ENCODE results near the gene SPIRE2.
"Not testable (repeated sequence)": the region's sequence is repeated elsewhere in the genome, so short reads cannot be mapped to it uniquely, and the experiment has no call there.

Gene SPIRE2

DNA sequence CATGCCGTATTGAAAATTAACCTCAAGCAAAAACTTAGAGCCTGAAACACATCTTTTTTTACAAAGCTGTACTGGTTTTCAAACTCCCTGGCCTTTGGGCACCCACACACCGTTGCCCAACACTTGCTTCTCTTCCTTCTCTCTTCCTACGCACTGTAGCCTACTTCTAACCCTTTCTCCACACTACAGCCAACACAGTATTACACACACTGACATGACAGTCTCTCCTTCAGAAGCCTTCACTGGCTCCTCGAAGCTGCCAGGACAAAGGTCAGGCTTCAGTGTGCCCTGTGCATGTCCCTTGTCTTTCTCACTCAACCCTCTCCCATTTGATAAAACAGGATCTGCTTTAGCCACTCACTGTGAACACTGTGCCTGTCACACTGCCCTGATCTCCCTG lies 19.8 kb upstream of the SPIRE2 start:
- DNase-seq (ENCODE audit: low read depth in 1 of 2, low spot score in 1 of 2), result no peak

DNA sequence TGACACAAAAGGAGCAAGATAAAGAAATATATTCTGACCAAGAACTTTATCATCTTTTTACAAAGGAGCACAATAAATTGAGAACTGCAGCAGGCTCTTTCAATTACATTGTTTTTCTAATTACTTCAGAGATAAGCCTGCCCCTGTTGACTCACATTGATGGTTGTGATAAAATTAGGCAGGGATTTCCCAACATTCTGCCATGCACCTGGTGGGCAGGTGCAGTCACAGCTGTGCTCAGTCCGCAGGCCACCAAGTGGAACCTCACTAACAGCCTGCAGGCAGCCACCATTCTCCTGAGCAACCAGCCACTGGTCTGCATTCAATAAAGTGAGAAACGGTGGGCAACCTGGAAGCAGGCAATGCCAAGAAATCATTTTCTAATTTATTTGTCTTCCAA lies 17.0 kb upstream of the SPIRE2 start:
- DNase-seq (ENCODE audit: low read depth in 1 of 2, low spot score in 1 of 2), result no peak

DNA sequence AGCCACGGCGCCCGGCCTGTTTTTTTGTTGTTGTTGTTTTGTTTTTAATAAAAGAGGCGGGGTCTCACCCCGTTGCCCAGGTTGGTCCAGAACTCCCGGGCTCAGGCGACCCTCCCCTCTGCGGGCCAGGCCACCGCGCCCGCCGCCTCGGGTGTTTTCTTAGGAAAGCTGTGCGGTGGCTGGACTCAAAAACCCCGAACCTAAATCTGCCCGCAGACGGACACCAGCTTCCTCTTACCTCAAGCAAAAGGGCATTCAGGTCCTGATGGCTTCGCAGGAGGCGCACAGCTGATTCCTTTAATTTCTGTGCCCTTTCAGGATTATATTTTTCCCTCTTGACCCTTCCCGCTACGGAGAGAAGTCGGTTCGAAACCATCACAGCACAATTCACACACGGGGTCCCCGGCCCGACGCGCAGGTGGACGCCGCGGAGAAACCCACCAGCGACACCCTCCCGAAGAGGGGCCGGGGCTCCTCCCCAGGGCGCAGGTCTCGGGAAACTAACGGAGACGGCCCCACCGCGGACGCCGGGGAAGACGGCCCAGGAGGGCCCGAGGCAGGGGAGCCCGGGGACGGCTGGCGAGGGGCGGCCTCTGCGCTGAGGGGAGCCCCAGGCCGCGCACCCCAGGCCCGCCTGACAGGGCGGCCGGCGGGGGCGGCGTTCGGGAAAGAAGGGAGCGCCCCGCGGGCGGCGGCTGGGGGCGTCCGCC lies 12.5 kb upstream of the SPIRE2 start:
- no peak for DNase-seq (ENCODE audit: low read depth in 1 of 2, low spot score in 1 of 2)

DNA sequence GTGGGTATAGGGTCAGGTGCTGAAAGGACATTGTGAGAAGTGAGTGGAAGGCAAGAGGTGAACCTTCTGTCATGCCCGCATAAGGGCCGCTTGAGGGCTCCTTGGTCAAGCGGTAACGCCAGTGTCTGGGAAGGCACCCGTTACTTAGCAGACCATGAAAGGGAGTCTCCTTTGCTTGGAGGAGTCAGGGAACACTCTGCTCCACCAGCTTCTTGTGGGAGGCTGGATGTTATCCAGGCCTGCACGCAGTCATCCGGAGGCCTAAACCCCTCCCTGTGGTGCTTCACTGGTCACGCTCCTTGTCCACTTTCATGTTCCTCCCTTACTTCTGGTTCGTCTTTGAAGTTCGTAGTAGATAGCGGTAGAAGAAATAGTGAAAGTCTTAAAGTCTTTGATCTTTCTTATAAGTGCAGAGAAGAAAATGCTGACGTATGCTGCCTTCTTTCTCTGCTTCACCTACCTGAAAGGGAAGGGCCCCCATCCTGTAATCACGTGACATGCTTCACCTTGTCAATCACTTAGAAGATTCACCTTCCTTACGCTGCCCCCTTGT lies 9.3 kb upstream of the SPIRE2 start:
- DNase-seq (ENCODE audit: low read depth in 1 of 2, low spot score in 1 of 2), result not testable (repeated sequence)

DNA sequence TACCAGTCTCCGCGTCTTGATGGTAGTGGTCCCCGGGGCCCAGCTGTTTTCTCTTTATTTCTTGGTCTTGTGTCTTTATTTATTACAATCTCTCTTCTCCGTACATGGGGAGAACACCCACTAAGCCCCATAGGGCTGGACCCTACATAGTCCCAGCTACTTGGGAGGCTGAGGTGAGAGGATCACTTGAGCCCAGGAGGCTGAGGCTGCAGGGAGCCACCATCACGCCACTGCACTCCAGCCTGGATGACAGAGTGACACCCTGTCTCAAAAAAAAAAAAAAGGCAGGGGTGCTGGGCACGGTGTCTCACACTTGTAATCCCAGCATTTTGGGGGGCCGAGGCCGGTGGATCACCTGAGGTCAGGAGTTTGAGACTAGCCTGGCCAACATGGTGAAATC lies 8.8 kb upstream of the SPIRE2 start:
- DNase-seq (ENCODE audit: low read depth in 1 of 2, low spot score in 1 of 2), result not testable (repeated sequence)

DNA sequence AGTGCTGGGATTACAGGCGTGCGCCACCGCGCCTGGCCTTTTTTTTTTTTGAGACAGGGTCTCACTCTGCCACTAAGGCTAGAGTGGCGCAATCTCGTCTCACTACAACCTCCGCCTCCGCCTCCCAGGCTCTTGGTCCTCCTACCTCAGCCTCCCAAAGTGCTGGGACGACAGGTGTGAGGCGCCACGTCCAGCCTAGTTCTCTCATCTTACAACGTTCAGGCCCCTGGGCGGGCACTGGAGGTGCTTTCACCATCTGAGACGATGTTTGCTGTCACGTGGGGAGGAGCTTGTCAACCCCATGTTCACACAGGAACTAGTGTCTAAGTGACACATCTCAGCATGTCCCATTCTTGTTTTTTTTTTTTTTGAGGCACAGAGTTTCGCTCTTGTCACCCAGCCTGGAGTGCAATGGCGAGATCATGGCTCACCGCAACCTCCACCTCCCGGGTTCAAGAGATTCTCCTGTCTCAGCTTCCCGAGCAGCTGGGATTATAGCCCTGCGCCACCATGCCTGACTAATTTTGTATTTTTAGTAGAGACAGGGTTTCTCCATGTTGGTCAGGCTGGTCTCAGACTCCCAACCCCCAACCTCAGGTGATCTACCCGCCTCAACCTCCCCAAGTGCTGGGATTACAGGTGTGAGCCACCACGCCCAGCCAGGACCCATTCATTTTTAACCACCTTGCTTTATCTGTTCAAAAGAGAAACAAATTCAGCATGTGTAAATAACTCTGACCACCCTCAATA lies 6.7 kb upstream of the SPIRE2 start:
- no peak for DNase-seq (ENCODE audit: low read depth in 1 of 2, low spot score in 1 of 2)

DNA sequence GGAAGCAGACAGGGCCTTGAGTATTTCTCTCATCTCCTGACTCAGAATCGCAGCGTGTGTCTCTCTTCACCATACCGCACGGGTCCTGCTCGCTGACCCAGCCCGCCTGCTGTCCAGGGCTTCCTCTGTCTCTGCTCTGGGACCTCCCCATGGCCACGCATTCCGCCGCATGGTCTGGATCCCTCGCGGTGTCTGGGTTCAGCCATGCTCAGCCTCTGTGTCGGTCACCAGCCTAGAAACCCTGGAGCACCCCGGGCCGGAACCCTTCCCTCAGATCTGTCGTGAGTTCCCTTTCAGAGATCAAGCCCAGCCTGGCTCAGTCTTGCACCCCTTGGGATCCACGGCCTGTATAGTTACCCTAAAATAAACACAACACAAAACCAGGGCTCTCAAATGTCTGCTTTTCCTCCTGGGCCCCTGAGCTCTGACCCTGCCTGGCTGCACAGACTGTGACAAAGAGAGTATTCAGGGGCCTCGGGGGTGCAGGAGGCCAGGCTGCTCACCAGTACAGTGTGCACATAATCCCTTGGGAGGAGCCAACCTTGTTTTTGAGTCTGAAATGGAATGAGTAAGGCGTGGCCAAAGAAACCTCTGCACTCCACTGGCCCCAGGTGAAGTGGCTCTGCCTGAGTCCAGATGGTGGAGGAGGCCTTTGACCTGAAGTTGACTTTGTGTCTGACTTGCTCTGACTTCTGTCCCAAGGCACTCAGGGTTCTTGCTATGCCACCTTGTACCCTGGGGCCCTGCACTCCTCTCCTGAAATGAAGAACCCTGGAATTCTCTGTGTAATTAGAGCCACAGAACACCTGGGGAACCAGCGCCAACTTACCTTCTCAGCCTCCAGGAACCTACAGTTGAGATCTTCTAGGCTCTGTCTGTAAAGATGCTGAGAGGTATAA lies 5.8 kb upstream of the SPIRE2 start:
- no peak for DNase-seq (ENCODE audit: low read depth in 1 of 2, low spot score in 1 of 2)

DNA sequence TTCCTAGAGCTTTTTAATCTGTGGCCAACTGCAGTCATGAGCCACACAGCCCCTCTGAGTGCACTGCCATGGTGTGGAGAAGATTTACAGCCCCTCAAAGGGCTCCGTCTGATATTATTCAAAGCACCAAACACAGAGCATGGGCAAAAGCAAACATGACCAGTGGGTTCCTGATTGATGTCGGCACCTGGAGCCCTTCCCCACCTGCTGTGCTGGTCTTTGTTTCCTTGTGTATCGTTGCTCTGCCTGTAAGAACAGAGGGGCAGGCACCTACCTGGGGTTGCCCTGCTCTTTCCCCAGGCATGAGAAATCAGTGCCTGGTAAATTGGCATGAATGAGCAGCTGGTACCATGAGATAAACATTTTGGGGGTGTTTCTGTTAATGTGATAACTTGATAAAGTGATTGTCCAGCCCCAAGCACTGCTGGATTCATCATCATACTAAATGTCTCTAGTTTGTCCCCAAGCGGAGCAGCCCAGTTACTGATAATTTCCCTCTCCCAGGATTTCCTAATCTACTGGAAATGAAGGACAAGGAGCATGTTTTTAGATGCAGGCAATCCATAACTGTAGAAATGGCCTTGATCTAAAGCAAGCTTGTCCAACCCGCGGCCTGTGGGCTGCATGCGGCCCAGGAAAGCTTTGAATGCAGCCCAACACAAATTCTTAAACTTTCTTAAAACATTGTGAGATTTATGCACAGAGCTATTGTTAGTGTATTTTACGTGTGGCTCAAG lies 5.0 kb upstream of the SPIRE2 start:
- no peak for DNase-seq (ENCODE audit: low read depth in 1 of 2, low spot score in 1 of 2)

DNA sequence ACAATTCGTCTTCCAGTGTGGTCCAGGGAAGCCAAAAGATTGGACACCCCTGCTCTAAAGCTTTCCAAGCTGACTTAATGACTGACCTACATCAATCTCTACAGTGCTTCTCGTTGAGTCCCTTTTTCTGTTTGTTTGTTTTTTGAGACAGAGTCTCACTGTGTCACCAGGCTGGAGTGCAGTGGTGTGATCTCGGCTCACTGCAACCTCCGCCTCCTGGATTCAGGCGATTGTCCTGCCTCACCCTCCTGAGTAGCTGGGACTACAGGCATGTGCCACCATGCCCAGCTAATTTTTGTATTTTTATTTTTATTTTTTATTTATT lies 4.5 kb upstream of the SPIRE2 start:
- not testable (repeated sequence) for DNase-seq (ENCODE audit: low read depth in 1 of 2, low spot score in 1 of 2)

DNA sequence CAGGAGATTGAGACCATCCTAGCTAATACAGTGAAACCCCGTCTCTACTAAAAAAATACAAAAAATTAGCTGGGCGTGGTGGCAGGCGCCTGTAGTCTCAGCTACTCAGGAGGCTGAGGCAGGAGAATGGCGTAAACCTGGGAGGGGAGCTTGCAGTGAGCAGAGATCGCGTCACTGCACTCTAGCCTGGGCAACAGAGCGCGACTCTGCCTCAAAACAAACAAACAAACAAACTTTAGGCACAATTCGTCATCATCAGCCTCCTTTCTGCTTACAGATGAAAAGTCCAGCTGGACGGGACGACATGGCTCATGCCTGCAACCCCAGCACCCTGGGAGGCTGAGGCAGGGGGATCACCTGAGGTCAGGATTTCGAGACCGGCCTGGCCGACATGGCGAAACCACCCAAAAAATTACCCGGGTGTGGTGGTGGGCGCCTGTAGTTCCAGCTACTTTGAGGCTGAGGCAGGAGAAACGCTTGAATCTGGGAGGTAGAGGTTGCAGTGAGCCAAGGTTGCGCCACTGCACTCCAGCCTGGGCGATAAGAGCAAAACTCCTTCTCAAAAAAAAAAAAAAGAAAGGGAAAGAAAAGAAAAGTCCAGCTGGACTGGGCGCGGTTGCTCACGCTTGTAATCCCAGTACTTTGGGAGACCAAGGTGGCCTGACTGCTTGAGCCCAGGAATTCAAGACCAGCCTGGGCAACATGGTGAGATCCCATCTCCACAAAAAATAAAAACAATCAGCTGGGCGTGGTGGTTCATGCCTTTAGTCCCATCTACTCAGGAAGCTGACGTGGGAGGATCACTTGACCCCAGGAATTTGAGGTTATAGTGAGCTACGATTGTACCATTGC lies 1.5 kb upstream of the SPIRE2 start:
- no peak for DNase-seq (ENCODE audit: low read depth in 1 of 2, low spot score in 1 of 2)

DNA sequence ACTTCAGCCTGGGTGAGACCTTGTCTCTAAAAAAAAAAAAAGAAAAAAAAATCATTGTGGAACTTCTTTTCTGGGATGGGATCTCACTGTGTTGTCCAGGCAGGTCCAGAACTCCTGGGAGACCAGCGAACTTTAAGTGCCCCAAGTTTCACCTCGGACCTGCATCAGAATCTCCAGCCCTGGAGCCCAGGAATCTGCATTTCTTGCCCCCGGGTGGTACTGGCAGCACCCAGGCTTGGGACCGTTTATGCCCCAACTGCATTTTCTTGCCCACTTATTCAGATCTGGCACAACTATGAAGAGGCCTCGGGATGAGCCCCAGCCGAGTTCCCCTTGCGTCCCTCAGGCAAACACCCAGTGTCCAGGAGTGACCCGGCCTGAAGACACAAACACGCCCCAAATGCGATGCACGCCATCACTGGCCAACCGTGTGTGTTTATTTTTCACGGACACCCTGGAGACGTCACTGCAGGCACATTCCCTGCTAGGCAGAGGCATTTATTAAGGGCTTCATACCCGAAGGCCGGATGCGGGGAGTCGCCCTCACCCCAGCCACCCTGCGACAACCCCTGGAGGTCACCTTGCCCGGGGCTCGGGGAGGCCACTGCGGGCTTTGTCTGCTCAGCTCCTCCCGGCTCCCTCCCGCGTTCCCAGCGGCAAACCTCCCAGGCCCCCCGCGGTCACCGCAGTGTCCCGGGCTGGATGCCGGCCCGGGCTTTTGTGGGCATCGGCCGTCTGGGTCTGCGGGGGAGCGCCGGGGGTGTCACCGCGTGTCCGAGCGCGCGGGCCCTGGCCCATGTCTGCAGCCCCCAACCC lies 684 bp upstream of the SPIRE2 start:
- no peak for DNase-seq (ENCODE audit: low read depth in 1 of 2, low spot score in 1 of 2)

DNA sequence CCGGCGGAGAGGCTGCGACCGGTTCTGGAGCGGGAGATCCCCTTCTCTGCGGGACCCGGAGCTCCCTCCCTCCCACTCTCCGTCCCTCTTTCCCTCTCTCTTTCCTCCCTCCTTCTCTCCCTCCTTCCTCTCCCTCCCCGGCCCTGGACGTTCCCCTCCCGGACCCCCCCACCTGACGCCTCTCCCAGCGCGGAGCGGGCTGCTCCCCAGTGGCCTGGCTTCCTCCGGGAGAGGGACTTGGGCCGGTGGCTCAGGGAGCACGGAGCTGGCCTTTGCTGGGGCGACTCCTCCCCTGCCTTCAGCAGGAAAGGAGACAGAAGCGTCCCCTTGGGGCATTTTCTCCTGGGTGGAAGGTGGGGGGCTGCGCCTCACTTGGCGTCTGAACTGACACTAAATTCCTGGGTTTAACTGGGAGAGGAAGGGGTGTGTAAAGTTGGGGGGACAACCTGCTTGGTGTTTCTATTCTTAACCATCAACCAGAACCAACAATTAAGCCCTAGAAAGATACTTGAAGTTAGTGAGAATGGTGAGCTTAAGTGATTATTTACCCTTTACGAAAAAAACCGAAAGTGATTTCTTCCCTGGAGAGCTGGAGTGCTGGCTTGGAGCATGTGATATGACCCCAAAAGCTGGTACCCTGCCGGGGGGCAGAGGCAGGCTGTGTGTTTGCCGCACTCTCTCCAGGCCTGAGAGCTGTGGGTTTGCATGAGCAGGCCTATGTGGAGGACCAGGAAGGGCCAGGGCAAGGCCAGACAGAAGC lies 775 bp downstream of the SPIRE2 start:
- DNase-seq (ENCODE audit: low read depth in 1 of 2, low spot score in 1 of 2), result no peak

DNA sequence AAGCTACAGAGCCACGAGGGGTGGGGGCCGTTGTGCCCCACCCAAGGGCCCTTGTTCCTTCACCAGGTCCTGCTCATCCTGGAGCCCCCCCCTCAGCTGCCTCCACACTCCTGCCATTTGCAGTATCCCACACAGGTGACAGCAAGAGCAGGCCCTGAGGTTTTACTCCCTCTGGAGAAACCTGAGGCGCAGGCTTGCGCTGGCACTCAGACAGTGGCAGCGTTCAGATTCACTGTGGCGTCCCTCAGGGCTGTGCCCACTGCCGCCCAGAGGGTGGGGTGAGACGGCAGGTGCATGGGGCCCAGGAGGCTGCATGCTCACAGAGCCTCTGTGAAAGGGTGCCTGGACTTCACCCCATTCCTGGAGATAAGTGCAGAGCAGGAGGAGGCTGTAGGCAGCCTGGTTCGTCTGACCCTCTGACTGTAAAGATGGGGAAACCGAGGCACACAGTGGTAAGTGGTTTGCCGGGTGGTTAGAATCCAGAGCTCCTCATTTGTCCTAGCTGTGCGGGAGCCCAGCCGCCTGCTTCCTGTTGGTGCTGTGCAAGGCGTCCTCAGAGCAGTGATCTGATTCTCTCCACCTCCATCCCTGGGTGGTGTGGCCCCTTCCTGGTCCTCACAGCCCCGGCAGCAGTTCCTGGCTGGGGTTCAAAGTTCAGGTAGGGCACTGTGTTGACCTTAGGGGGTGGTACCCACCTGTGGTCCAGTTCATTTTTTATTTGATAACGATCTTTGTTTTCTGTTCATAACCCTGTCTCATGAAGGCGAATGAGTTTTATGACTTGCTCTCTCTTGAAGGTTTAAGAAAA lies 1.6 kb downstream of the SPIRE2 start:
- no peak for DNase-seq (ENCODE audit: low read depth in 1 of 2, low spot score in 1 of 2)

DNA sequence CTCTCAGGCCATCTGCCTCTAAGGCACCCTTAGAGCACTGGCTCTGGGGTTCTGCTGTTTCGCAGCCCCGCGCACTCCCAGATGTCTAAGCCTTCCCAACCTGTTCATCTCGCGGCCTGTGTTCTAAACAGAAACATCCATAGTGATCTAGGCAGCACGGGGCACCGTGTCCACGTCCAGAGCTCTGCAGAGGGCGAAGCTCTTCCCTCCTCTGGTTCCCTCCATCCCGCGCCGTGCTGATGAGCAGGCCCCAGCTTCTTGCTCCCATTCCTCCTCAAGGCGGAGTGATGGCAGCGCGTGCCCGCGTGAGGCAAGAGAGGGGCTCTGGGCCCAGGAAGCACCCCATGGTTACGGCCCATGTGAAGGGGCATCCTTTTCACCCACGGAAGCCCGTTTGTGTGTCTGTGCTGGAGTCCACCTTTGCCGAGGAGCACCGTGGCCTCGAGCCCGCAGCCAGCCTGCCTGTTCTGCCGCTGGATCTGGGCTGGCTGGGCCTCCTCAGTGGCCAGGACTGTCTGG lies 3.6 kb downstream of the SPIRE2 start:
- no peak for DNase-seq (ENCODE audit: low read depth in 1 of 2, low spot score in 1 of 2)

DNA sequence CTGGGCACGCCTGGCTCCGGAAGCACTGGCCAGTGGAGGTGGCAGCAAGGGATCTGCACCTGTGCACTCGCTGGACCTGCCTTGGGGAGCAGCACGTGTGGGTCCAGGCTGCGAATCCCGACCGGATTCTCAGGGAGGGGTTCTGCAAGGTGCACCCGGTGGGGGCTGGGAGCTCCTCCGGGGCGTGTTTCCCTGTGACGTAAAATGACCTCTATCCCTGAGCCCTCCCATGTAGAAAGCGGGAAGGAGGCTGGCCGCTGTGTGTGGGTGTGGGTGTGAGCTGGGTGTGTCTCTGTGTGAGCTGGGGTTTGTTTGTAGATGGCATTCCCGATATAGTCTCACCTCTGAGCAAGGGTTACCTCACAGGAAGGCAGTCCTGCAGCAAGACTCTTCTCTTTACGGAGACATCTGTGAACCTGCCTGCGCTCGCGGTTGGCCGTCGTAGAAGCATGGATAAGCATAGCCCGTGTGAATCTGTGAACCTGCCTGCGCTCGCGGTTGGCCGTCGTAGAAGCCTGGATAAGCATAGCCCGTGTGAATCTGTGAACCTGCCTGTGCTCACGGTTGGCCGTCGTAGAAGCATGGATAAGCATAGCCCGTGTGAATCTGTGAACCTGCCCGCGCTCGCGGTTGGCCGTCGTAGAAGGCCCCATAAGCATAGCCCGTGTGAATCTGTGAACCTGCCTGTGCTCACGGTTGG lies 5.5 kb downstream of the SPIRE2 start:
- not testable (repeated sequence) for DNase-seq (ENCODE audit: low read depth in 1 of 2, low spot score in 1 of 2)

DNA sequence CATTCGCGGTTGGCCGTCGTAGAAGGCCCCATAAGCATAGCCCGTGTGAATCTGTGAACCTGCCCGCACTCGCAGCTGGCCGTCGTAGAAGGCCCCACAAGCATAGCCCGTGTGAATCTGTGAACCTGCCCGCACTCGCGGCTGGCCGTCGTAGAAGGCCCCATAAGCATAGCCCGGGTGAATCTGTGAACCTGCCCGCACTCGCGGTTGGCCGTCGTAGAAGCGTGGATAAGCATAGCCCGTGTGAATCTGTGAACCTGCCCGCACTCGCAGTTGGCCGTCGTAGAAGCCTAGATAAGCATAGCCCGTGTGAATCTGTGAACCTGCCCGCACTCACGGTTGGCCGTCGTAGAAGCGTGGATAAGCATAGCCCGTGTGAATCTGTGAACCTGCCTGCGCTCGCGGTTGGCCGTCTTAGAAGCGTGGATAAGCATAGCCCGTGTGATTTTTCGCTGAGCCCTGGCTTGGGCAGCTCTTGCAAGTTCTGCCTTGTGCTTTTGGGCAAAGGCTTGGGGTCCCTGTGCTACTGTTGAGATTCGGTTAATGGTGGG lies 6.6 kb downstream of the SPIRE2 start:
- not testable (repeated sequence) for DNase-seq (ENCODE audit: low read depth in 1 of 2, low spot score in 1 of 2)

Measured in activated CD4-positive, alpha-beta T cell treated with anti-CD3 and anti-CD28 coated beads, Interleukin-2, amount 50 U/mL, for 24 hours (primary cell).